Thymus (tissue), 11 donors: ENCODE data around the gene FLT3. TPM values are rescaled to one million over a fixed set of nuclear protein-coding genes. Genes with fewer than 3 reads are reported as not detected.

ENCODE experiments used
- DNase-seq, 9 donors: peaks; one replicate each; pipeline ENCODE4 v3.0.0-alpha.2; 2013; ENCODE audit warnings: low spot score in 9 of 9, low read depth in 6 of 9, missing footprints in 1 of 9
- H3K27ac ChIP-seq, 2 donors: one replicate each; pipeline ENCODE4 v1.5.1; 2013; ENCODE audit warnings: control low read depth in 1 of 2, low read depth in 1 of 2, low read length in 1 of 2, mild to moderate bottlenecking in 1 of 2, moderate library complexity in 1 of 2
- H3K27me3 ChIP-seq, 2 donors: one replicate each; pipeline ENCODE4 v1.5.1; 2013; ENCODE audit warnings: low read length in 1 of 2; ENCODE audit not compliant: control insufficient read depth in 2 of 2, insufficient read depth in 1 of 2
- H3K36me3 ChIP-seq, 2 donors: one replicate each; pipeline ENCODE4 v1.5.1; 2013; ENCODE audit warnings: low read length in 1 of 2, mild to moderate bottlenecking in 1 of 2, moderate library complexity in 1 of 2; ENCODE audit not compliant: control insufficient read depth in 2 of 2, insufficient read depth in 2 of 2
- H3K4me1 ChIP-seq, 2 donors: one replicate each; pipeline ENCODE4 v1.5.1; 2013; ENCODE audit warnings: low read length in 2 of 2; ENCODE audit not compliant: control insufficient read depth in 2 of 2, insufficient read depth in 2 of 2
- H3K4me3 ChIP-seq, 2 donors: one replicate each; pipeline ENCODE4 v1.5.1; 2013; ENCODE audit warnings: low read length in 2 of 2, control low read depth in 1 of 2, mild to moderate bottlenecking in 1 of 2
- H3K9me3 ChIP-seq, 2 donors: one replicate each; pipeline ENCODE4 v1.5.1; 2013; ENCODE audit warnings: low read length in 1 of 2, mild to moderate bottlenecking in 1 of 2; ENCODE audit not compliant: control insufficient read depth in 2 of 2, insufficient read depth in 1 of 2
- WGBS: extraction: QIAGEN DNeasy Blood & Tissue Kit; methylation state at CpG from one replicate; pipeline ENCODE4 v1.1.7; 2013; 5-methylcytosine and 5-hydroxymethylcytosine counted together
- polyA plus RNA-seq: library from polyadenylated mRNA; stranded (reverse); fragments of 200-250 nt; gene quantifications from one replicate; pipeline ENCODE4 v1.2.3, GENCODE V29; 2013
- total RNA-seq: library from RNA; stranded (reverse); fragments of 120-200 nt; gene quantifications from one replicate; pipeline ENCODE4 v1.2.4, GENCODE V29; 2013
- donor health status: healthy.

The FLT3 gene
- total and polyA plus RNA-seq, 2 donors, result 8.3 to 11.6 TPM

DNA sequence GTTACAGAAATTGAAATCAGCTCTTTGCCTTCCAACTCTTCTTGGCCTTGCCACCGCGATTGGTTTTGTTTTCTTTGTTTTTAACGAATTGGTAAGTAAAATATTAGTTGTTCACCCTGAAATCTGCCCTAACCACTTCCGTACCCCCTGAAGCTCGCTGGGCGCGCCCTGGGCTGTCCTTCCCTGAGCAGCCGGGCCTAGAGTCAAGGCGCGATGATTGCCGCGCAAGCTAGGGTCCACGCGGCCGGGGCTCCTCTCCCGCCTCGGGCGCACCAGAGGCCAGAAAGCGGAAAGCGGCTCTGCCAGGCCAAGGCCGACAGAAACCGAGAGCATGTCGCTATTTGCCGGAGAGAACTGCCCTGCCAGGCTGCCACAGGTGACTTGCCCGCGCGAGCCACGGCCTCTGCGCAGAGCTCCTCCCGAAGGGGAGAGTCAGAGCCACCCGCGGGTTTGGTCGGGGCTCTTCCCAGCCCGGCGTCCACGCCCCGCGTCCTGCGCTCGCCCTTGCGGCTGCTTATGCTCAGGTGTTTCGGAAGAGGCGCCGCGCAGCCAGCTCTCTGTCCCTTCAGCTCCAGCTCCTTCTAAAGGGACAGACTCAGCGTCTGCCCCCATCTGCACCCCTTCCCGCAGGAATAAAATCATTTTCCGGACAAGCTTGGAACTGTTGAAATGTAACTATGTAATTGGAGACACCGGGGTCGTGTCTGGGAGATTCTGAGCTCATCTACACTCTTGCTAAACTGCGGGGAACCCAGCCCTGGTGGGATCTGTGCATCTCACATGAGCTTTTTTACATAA lies 124.6 kb downstream of the FLT3 start:
- Histone ChIP-seq H3K4me3 (no peak overlapping the region), H3K27me3 (peaks cover 99 to 100% of the 10 kb centered on the region in 2 donors), H3K4me1 (no peaks in the 10 kb centered on the region), H3K36me3 (no peaks in the 10 kb centered on the region), H3K9me3 (peaks cover 0 to 2% of the 10 kb centered on the region in 2 donors), H3K27ac (no peak overlapping the region)
- DNase-seq, result no peak
- WGBS, result 5% methylated on average over 51 of the region's 51 CpGs

DNA sequence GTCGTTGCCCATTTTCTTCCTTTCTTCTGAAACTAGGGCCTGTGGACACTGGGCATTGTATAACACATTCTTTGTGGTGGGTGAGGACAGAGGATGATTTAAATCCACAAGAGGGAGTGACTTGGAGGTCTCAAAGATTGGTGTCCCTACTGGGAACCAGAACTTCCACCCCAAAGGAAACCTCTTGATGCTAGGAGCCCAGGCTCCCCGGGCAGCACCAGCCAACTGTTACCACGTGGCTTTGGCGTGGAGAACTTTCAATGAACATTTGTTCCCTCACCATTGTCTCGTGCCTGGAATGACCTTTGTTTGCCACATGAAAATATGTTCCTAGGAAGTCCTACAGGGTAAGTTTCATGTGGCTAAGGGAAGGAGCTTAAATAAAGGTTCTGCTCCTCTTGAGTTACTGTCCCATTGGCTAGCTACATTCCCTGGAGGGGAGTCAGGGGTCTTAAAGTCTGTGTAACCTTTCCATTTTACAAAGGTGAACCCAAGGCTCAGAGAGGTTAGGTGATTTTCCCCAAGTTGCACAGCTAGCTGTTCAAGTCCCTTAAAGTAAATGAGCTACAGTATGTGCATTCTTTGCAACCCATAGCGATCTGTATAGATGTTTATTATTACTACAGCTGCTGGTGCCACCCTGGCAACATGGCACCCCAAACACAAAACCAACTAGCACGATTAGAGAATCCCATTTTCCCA lies 126.3 kb downstream of the FLT3 start:
- H3K4me1 ChIP-seq, result no peaks in the 10 kb centered on the region
- DNase-seq, result no peak
- H3K9me3 ChIP-seq, result peaks cover 0 to 2% of the 10 kb centered on the region in 2 donors
- peaks cover 95 to 100% of the 10 kb centered on the region in 2 donors for H3K27me3 ChIP-seq
- no peak overlapping the region for H3K27ac ChIP-seq
- no peaks in the 10 kb centered on the region for H3K36me3 ChIP-seq
- H3K4me3 ChIP-seq, result no peak overlapping the region
- WGBS, result 13% methylated on average over 7 of the region's 7 CpGs

DNA sequence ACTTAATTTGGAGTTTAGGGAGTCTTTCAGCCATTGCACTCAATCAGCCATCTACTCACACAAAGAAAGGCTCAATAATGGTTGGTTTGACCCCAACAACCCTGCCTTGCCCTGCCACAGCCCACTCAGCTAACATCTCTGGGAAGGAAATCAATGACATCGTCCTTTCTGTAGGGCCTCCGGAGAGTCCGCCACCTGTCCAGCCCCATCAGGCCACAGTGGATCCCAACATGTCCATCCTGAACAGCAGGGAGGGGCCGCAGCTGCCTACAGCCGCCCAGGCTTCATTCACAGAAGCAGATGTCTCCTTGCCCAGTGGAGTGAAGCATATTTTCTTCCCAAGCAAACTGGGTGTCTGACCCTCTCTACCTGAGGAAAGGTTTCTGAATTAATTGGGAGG lies 127.1 kb downstream of the FLT3 start:
- Histone ChIP-seq H3K27ac (no peak overlapping the region), H3K9me3 (peaks cover 0 to 2% of the 10 kb centered on the region in 2 donors), H3K27me3 (peaks cover 95 to 100% of the 10 kb centered on the region in 2 donors), H3K4me3 (no peak overlapping the region), H3K4me1 (no peaks in the 10 kb centered on the region), H3K36me3 (no peaks in the 10 kb centered on the region)
- no peak for DNase-seq
- WGBS, result 42% methylated on average over 5 of the region's 5 CpGs

DNA sequence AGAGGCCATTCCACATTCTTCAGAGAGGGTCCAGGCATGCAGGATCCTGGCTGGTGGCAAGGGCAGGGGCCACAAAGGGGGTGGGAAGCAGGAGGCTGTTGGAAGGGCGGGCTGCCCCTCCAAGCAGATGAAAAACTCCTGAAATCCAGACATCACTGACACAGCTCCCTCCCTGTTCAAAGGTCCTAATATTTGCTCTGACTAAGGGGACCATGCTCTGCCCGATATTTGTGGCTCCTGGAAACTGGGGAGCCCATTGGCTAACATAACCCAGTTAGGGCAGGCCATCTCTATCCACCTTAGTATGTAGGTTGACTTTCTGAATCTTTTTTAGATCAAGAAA lies 127.9 kb downstream of the FLT3 start:
- DNase-seq, result no peak
- Histone ChIP-seq H3K4me3 (no peak overlapping the region), H3K36me3 (no peaks in the 10 kb centered on the region), H3K9me3 (peaks cover 0 to 2% of the 10 kb centered on the region in 2 donors), H3K4me1 (no peaks in the 10 kb centered on the region), H3K27me3 (peaks cover 95 to 100% of the 10 kb centered on the region in 2 donors), H3K27ac (no peak overlapping the region)
- WGBS, result 79% methylated on average over 2 of the region's 2 CpGs

DNA sequence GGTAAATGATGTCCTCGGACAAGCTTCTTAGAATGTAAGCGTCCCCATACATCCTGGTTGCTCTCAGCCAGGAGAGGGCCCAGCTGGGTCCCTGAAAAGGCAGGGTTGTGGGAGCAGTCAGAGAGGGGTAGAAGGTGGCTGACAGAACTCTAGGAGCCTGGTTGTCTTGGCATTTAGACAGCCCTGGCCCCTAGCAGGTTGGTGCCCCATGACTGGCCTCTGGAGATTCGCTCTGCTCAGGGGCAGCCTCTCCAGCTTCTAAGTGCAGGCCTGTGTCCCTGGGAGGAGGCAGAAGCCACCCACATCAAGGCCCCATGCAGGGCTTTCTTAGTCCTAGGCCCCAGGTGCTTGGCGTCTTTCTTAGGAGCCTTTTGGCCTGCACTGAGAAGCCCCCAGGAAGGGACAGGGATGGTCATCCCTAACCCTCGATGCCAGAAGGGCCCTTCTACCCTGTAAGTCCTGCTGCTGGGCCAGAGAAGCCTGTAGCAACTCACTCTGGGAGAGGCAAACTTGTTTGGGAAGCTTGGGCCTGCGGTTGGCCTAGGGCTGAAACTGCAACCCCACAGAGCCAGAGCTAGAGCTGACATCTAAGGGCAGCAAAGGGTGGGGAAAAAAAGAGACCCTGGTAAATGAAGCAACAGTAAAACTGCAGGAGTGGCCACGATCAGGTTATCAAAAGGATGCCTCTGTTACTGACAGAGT lies 128.4 kb downstream of the FLT3 start:
- Histone ChIP-seq H3K4me1 (no peaks in the 10 kb centered on the region), H3K9me3 (peaks cover 0 to 2% of the 10 kb centered on the region in 2 donors), H3K36me3 (no peaks in the 10 kb centered on the region), H3K27ac (no peak overlapping the region), H3K27me3 (peaks cover 95 to 100% of the 10 kb centered on the region in 2 donors), H3K4me3 (no peak overlapping the region)
- 70% methylated on average over 7 of the region's 7 CpGs for WGBS
- DNase-seq, result no peak

DNA sequence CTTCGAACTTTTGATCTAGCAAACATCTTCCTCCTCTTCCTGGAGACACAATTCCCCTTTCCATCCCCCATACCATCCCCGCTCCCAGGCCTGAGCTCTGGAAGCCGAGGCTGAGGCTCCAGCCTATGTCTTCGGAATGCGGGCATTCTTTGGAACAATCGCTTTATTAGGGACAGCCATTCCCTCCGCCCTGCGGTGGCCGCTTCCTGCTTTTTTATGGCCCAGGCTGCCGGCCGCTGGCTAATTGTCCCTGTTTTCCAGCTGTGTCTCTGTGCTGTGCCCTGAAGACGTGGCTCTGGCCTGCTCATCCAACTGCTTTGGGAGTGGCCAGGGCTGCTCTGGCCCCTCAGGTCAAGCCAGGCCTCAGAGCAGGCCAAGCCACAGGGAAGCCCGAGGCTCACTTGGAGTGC lies 129.1 kb downstream of the FLT3 start:
- Histone ChIP-seq H3K27me3 (peaks cover 95 to 100% of the 10 kb centered on the region in 2 donors), H3K9me3 (peaks cover 0 to 2% of the 10 kb centered on the region in 2 donors), H3K4me3 (no peak overlapping the region), H3K27ac (no peak overlapping the region), H3K36me3 (no peaks in the 10 kb centered on the region), H3K4me1 (no peaks in the 10 kb centered on the region)
- no peak for DNase-seq
- 33% methylated on average over 13 of the region's 13 CpGs for WGBS

DNA sequence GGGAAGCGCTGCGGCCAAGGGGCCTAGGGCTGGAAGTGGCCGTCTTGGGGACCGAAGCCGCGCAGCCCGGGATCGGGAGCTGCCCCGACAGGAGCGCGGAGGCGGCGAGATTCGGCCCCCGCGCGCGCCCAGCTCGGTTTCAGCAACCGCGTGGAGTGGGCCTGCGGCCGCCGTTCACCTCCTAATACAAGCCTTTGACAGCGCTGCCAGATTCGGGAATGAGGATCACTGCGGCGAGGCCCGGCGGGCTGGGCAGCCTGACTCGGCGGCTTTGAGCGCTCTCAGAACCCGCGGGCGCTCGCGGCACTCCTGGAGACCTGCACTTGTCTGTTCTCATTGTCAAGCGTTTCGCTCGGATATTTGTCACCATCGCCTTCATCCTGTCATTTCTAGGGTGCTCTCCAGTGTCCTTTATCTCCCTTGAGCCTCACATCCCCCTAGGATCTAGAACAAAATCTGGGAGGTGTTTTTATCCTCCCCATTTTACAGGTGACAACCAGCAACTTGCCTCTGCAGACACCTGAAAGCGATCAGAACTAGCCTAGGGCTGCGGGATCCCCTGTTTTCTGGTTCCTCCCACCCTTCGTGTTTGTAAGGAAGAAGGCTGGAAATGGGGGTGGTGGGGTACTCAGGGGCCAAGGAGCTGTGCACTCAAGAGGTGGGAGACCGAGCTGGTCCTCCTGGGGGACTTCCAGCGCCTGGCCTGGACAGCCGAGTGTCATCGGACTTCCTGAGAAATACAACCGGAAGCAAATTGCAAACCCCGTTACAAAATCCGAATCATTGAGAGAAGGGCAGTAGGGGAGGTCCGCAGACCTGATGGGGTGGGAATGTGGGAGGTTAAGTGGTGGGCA lies 129.8 kb downstream of the FLT3 start:
- DNase-seq, result no peak

DNA sequence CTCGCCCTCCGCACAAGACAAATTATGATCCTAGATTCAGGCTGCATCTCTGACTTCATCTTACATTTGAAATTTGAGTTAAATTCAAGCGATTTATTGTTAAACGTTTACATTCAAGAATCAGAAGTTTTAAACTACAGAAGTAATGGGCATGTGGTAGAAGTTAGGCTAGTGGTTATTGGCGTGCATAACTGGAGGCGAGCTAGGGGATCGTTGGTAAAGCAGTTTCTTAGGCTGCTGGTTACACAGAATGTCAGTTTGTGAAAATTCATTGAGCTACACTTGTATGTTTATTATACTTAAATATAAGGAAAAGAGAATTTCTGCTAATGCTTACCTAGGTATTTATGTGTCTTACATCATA lies 130.5 kb downstream of the FLT3 start:
- no peaks in the 10 kb centered on the region for H3K9me3 ChIP-seq
- H3K27ac ChIP-seq, result no peak overlapping the region
- 22% methylated on average over 7 of the region's 7 CpGs for WGBS
- H3K4me3 ChIP-seq, result no peak overlapping the region
- H3K36me3 ChIP-seq, result no peaks in the 10 kb centered on the region
- H3K27me3 ChIP-seq, result peaks cover 95 to 100% of the 10 kb centered on the region in 2 donors
- no peaks in the 10 kb centered on the region for H3K4me1 ChIP-seq
- no peak for DNase-seq

More for the DNA sequence above, 129.8 kb downstream of the FLT3 start:
- no peak overlapping the region for H3K4me3 ChIP-seq
- WGBS, result 6% methylated on average over 53 of the region's 53 CpGs
- no peak overlapping the region for H3K27ac ChIP-seq
- peaks cover 95 to 100% of the 10 kb centered on the region in 2 donors for H3K27me3 ChIP-seq
- H3K36me3 ChIP-seq, result no peaks in the 10 kb centered on the region
- H3K4me1 ChIP-seq, result no peaks in the 10 kb centered on the region
- H3K9me3 ChIP-seq, result peaks cover 0 to 1% of the 10 kb centered on the region in 2 donors
